Stomach (tissue), 9 donors: ENCODE results near the gene DLL3. TPM values are rescaled to one million over a fixed set of nuclear protein-coding genes. Genes with fewer than 3 reads are reported as not detected.
A peak's percentile ranks its signal among the peaks of the same experiment; 100 is the strongest.

Experiments
- DNase-seq, 2 donors: peaks; one replicate each; pipeline versions ENCODE4 v3.0.0 to v3.0.0-alpha.2; 2013 to 2019
- H3K27ac ChIP-seq, 5 donors: fragments of 200-600 bp in 4 of 5; sonication (generic) in 4 of 5; one replicate each; pipeline ENCODE4 v1.5.1; 2013 to 2019; ENCODE audit warnings: mild to moderate bottlenecking in 1 of 5, moderate library complexity in 1 of 5
- H3K27me3 ChIP-seq, 3 donors: fragments of 200-600 bp; sonication (generic); one replicate each; pipeline ENCODE4 v1.5.1; 2017 to 2019; ENCODE audit warnings: mixed run types in 1 of 3
- H3K36me3 ChIP-seq, 4 donors: fragments of 200-600 bp; sonication (generic); 1 replicate in 3 of 4; 2 replicates in 1 of 4; pipeline ENCODE4 v1.5.1; 2016 to 2019
- H3K4me1 ChIP-seq, 4 donors: fragments of 200-600 bp; sonication (generic); one replicate each; pipeline ENCODE4 v1.5.1; 2016 to 2019
- H3K4me3 ChIP-seq, 4 donors: fragments of 200-600 bp; sonication (generic) in 3 of 4; one replicate each; pipeline ENCODE4 v1.5.1; 2016 to 2019; ENCODE audit warnings: mild to moderate bottlenecking in 1 of 4
- H3K9me3 ChIP-seq, 4 donors: fragments of 200-600 bp; sonication (generic); one replicate each; pipeline ENCODE4 v1.5.1; 2016 to 2019
- CTCF ChIP-seq, 7 experiments: fragments of 450-650 bp in 4 of 7; fragments of 200-600 bp in 3 of 7; sonication (generic) in 3 of 7; IDR thresholded peaks; one replicate each; pipeline ENCODE4 v1.5.1; 2016 to 2019; ENCODE audit warnings: antibody characterized with exemption in 7 of 7, control low read depth in 2 of 7, mild to moderate bottlenecking in 1 of 7
- EP300 ChIP-seq: sonication (generic); formaldehyde crosslinking; IDR thresholded peaks from one replicate; pipeline ENCODE4 v1.6.1; 2017; ENCODE audit warnings: antibody characterized with exemption
- POLR2A ChIP-seq, 4 donors: fragments of 450-650 bp; IDR thresholded peaks; one replicate each; pipeline ENCODE4 v1.6.1; 2016; ENCODE audit warnings: antibody characterized with exemption in 4 of 4, control low read depth in 2 of 4, mild to moderate bottlenecking in 1 of 4, moderate library complexity in 1 of 4
- POLR2AphosphoS5 ChIP-seq, 3 donors: sonication (generic); formaldehyde crosslinking; IDR thresholded peaks; one replicate each; pipeline ENCODE4 v1.6.1; 2016; ENCODE audit warnings: antibody characterized with exemption in 3 of 3
- WGBS, 5 donors: extraction: QIAGEN DNeasy Blood & Tissue Kit in 3 of 5; methylation state at CpG; one replicate each; pipeline versions ENCODE4 v1.1.5 to v1.1.7; 2013 to 2018; 5-methylcytosine and 5-hydroxymethylcytosine counted together
- intact Hi-C: fragments of 100-400 bp; cut with DNase I; formaldehyde crosslinking; loops from one replicate; pipeline ENCODE4 v1.15.1; 2023; ENCODE audit warnings: low total_unique reads
- polyA plus RNA-seq, 3 donors: library from polyadenylated mRNA; stranded (reverse); fragments of 200-250 nt; gene quantifications; one replicate each; pipeline ENCODE4 v1.2.3, GENCODE V29; 2013
- total RNA-seq, 5 donors: library from RNA; depleted of rRNA; stranded (reverse); fragments of >200 nt; gene quantifications; one replicate each; pipeline versions ENCODE4 v1.1.0 to v1.2.3, GENCODE V29; 2014 to 2016
- donor health status: healthy with polysubstance abuse.
- donor health status: Bipolar disorder and iron deficiency.
- donor health status: healthy.

Gene DLL3
- total and polyA plus RNA-seq, 8 donors, result 0.08 TPM; not detected in 7

GRCh38 chr19:39506944-39507714 lies 8.4 kb downstream of the DLL3 start:
- H3K4me3 ChIP-seq, result peak overlapping the region; percentile 31 to 56 (median 42)
- WGBS, 5 donors, result 3 to 16% (median 4%) methylated on average over 29 to 96 of the region's 96 CpGs

GRCh38 chr19:39507715-39508364 lies 9.1 kb downstream of the DLL3 start:
- 29 to 41% (median 37%) methylated on average over 24 of the region's 24 CpGs for WGBS, 5 donors
- Histone ChIP-seq H3K36me3 (no peaks in the 10 kb centered on the region), H3K27ac (no peak overlapping the region), H3K4me1 (peaks cover 11 to 18% (median 14%) of the 10 kb centered on the region in 4 donors), H3K9me3 (peaks cover 0 to under 1% (median 0%) of the 10 kb centered on the region in 4 donors), H3K4me3 (peak overlapping the region in 3 of 4 donors; percentile 31 to 56 (median 50)), H3K27me3 (peaks cover 7 to 100% (median 54%) of the 10 kb centered on the region in 3 donors)
- TF ChIP-seq CTCF (IDR thresholded peaks at IDR 0.05) (no peak), EP300 (no peak), POLR2A (IDR thresholded peaks at IDR 0.05) (no peak), POLR2AphosphoS5 (IDR thresholded peaks at IDR 0.05) (no peak)
- DNase-seq, result no peak
- intact Hi-C loops, result no loop called here

More at GRCh38 chr19:39506944-39507714, 8.4 kb downstream of the DLL3 start:
- DNase-seq, result peak in 1 of 2 donors; percentile 88
- Histone ChIP-seq H3K4me1 (peaks cover 12 to 20% (median 19%) of the 10 kb centered on the region in 4 donors), H3K36me3 (no peaks in the 10 kb centered on the region), H3K27ac (no peak overlapping the region), H3K9me3 (peaks cover 0 to 5% (median 0%) of the 10 kb centered on the region in 4 donors), H3K27me3 (peaks cover 7 to 100% (median 55%) of the 10 kb centered on the region in 3 donors)
- no peak for TF ChIP-seq CTCF (IDR thresholded peaks at IDR 0.05)
- TF ChIP-seq POLR2A (IDR thresholded peaks at IDR 0.05), result no peak
- no peak for TF ChIP-seq EP300
- no peak for TF ChIP-seq POLR2AphosphoS5 (IDR thresholded peaks at IDR 0.05)
- intact Hi-C loops, result no loop called here

GRCh38 chr19:39508629-39509028 lies 9.9 kb downstream of the DLL3 start:
- no peak for TF ChIP-seq POLR2AphosphoS5 (IDR thresholded peaks at IDR 0.05)
- no peak for TF ChIP-seq POLR2A (IDR thresholded peaks at IDR 0.05)
- no peak for TF ChIP-seq EP300
- no peak for TF ChIP-seq CTCF (IDR thresholded peaks at IDR 0.05)
- intact Hi-C loops, result no loop called here
- H3K9me3 ChIP-seq, result no peaks in the 10 kb centered on the region
- peaks cover 7 to 100% (median 48%) of the 10 kb centered on the region in 3 donors for H3K27me3 ChIP-seq
- H3K4me3 ChIP-seq, result no peak overlapping the region
- 83 to 90% (median 88%) methylated on average over 9 of the region's 9 CpGs for WGBS, 5 donors
- no peak for DNase-seq
- H3K36me3 ChIP-seq, result no peaks in the 10 kb centered on the region
- peaks cover 8 to 14% (median 11%) of the 10 kb centered on the region in 4 donors for H3K4me1 ChIP-seq
- H3K27ac ChIP-seq, result no peak overlapping the region

- TF ChIP-seq CTCF (IDR thresholded peaks at IDR 0.05), result no peak
- no peak for TF ChIP-seq POLR2A (IDR thresholded peaks at IDR 0.05)
- no peak for TF ChIP-seq EP300
- TF ChIP-seq POLR2AphosphoS5 (IDR thresholded peaks at IDR 0.05), result no peak
- H3K4me3 ChIP-seq, result no peak overlapping the region
- H3K4me1 ChIP-seq, result peaks cover 8 to 14% (median 11%) of the 10 kb centered on the region in 4 donors
- H3K9me3 ChIP-seq, result no peaks in the 10 kb centered on the region
- WGBS, 5 donors, result 54 to 60% (median 54%) methylated on average over 2 of the region's 2 CpGs
- DNase-seq, result no peak
- H3K36me3 ChIP-seq, result no peaks in the 10 kb centered on the region
- no peak overlapping the region for H3K27ac ChIP-seq
- H3K27me3 ChIP-seq, result peaks cover 10 to 100% (median 48%) of the 10 kb centered on the region in 3 donors
- intact Hi-C loops, result no loop called here
Observed at GRCh38 chr19:39509233-39509632, 10.5 kb downstream of the DLL3 start.
